Measurements from ENCODE around the gene LDLRAD4.

DNA sequence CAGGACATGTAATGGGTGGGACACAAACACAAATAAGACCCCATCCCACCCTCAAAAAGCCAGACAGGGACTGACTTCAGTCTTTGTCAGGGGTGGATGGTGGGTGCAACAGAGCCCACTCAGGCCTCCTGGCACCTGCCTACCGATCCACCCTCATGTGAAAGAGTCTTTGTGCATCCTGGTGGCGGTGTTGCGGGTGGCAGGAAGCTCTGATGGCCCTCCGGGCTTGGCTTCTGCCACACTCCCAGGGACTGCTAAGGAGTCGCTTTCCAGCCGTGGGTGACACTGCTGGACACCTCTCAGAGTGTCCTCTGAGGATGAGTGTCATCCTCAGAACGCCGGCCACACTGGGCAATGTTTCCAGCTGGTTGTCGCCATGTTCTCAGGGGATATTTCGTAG, 92.6 kb downstream of the LDLRAD4 start:
- TF ChIP-seq, protein P1, sequence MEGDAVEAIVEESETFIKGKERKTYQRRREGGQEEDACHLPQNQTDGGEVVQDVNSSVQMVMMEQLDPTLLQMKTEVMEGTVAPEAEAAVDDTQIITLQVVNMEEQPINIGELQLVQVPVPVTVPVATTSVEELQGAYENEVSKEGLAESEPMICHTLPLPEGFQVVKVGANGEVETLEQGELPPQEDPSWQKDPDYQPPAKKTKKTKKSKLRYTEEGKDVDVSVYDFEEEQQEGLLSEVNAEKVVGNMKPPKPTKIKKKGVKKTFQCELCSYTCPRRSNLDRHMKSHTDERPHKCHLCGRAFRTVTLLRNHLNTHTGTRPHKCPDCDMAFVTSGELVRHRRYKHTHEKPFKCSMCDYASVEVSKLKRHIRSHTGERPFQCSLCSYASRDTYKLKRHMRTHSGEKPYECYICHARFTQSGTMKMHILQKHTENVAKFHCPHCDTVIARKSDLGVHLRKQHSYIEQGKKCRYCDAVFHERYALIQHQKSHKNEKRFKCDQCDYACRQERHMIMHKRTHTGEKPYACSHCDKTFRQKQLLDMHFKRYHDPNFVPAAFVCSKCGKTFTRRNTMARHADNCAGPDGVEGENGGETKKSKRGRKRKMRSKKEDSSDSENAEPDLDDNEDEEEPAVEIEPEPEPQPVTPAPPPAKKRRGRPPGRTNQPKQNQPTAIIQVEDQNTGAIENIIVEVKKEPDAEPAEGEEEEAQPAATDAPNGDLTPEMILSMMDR (IDR thresholded peaks at IDR 0.05) = no peak
- TF ChIP-seq POLR2A (IDR thresholded peaks at IDR 0.05; ENCODE audit: low read depth) = no peak
- TF ChIP-seq POLR2AphosphoS5 (IDR thresholded peaks at IDR 0.05) = no peak
- no peak for TF ChIP-seq EP300 (IDR thresholded peaks at IDR 0.05)
